SU-DHL-6 (cell line): ENCODE data around the gene KANK3.

Source experiments
- H2AFZ ChIP-seq: fragments of 200-600 bp; sonication (generic); 2 replicates; pipeline ENCODE4 v1.6.1; 2014; ENCODE audit warnings: low read depth, mild to moderate bottlenecking, moderate library complexity, mixed read lengths, antibody characterized with exemption, low read length; ENCODE audit not compliant: severe bottlenecking
- H3F3A ChIP-seq: fragments of 200-600 bp; shearing (Covaris generic); 2 replicates; pipeline ENCODE4 v1.6.0; 2016; ENCODE audit warnings: antibody characterized with exemption, mild to moderate bottlenecking; ENCODE audit not compliant: insufficient read depth
- H3K27ac ChIP-seq: fragments of 200-600 bp; sonication (generic); 2 replicates; pipeline ENCODE4 v1.5.1; 2016; ENCODE audit warnings: low read depth, mild to moderate bottlenecking, low read length, moderate library complexity, mixed read lengths
- H3K27me3 ChIP-seq: fragments of 200-600 bp; sonication (generic), shearing (Covaris generic); 2 replicates; pipeline ENCODE4 v1.6.0; 2014; ENCODE audit warnings: mild to moderate bottlenecking, low read length
- H3K36me3 ChIP-seq: fragments of 200-600 bp; sonication (generic); 2 replicates; pipeline ENCODE4 v1.6.1; 2014; ENCODE audit warnings: mild to moderate bottlenecking, low read length, mixed read lengths
- H3K4me2 ChIP-seq: fragments of 300-600, 200-600 bp; shearing (Covaris generic), sonication (generic); 2 replicates; pipeline ENCODE4 v1.6.0; 2014; ENCODE audit warnings: low read length, low read depth, mild to moderate bottlenecking; ENCODE audit not compliant: poor library complexity, severe bottlenecking
- H3K4me3 ChIP-seq: fragments of 200-600 bp; sonication (generic); 2 replicates; pipeline ENCODE4 v1.5.1; 2014; ENCODE audit warnings: antibody characterized with exemption, low read length, mild to moderate bottlenecking, mixed read lengths; ENCODE audit not compliant: insufficient read depth, poor library complexity, severe bottlenecking
- H3K79me2 ChIP-seq: fragments of 200-600 bp; sonication (generic); 2 replicates; pipeline ENCODE4 v1.6.1; 2014; ENCODE audit warnings: mild to moderate bottlenecking, low read length, moderate library complexity; ENCODE audit not compliant: insufficient read depth
- H3K9ac ChIP-seq: fragments of 200-600 bp; sonication (generic); 2 replicates; pipeline ENCODE4 v1.7.0; 2014; ENCODE audit warnings: mild to moderate bottlenecking, low read length
- H3K9me2 ChIP-seq: fragments of 200-600 bp; sonication (generic); replicated peaks from 2 replicates; pipeline ENCODE4 v1.6.1; 2014; ENCODE audit warnings: low read length; ENCODE audit not compliant: insufficient read depth
- H3K9me3 ChIP-seq: fragments of 200-600 bp; sonication (generic); 2 replicates; pipeline ENCODE4 v1.6.1; 2014; ENCODE audit warnings: low read length, mixed read lengths; ENCODE audit not compliant: insufficient read depth
- H4K20me1 ChIP-seq: fragments of 200-600 bp; sonication (generic); 2 replicates; pipeline ENCODE4 v1.6.1; 2014; ENCODE audit warnings: low read depth, mild to moderate bottlenecking, antibody characterized with exemption, low read length, moderate library complexity, mixed read lengths
- CTCF ChIP-seq: fragments of 200-600 bp; sonication (generic); IDR thresholded peaks from one replicate; pipeline ENCODE4 v1.5.1; 2017; ENCODE audit warnings: antibody characterized with exemption, mild to moderate bottlenecking, low read length, moderate library complexity; ENCODE audit not compliant: insufficient read depth, poor library complexity, severe bottlenecking
- EZH2phosphoT487 ChIP-seq: fragments of 200-600 bp; sonication (generic), shearing (Covaris generic); conservative IDR thresholded peaks from 2 replicates; pipeline ENCODE4 v1.6.1; 2018; ENCODE audit warnings: mild to moderate bottlenecking, antibody characterized with exemption, low read length, moderate library complexity, mixed read lengths

Gene KANK3

DNA sequence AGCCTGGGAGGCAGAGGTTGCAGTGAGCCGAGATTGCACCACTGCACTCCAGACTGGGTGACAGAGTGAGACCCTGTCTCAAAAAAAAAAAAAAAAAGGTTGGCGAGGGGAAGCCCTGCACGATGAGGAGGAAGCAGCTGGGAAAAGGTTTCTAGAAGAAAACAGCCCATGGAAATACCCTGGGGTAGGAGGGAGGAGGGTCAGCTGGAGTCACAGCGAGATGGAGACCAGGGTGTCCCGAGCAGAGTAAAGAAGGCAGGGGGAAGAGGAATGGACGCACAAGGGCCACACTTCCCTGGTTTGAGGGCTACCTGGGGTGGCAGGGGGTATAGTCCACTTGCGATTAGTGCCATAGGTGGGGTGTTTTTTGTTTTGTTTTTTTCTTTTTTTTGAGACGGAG lies 6.4 kb downstream of the KANK3 start:
- no peak overlapping the region for H2AFZ ChIP-seq
- no peak overlapping the region for H3K4me3 ChIP-seq
- H3K4me2 ChIP-seq = no peak overlapping the region

DNA sequence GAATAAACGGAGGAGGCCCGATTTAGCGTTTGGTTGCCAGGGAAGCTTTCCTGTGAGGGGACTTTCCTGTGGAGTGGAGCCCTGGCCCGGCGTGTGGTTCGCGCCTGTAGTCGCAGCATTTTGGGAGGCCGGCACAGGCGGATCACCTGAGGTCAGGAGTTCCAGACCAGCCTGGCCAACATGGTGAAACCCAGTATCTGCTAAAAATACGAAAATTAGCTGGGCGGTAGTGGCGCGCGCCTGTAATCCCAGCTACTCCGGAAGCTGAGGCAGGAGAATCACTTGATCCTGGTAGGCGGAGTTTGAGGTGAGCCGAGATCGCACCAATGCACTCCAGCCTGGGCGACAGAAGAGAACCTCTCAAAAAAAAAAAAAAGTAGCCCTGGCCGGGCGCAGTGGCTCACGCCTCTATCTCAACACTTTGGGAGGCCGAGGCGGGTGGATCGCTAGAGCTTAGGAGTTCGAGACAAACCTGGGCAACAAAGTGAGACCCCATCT lies 6.9 kb downstream of the KANK3 start:
- TF ChIP-seq EZH2phosphoT487 (no peak), CTCF (no peak)
- no peak overlapping the region for H3K4me3 ChIP-seq
- peak overlapping the region; percentile 51 for H3K4me2 ChIP-seq

More for the DNA sequence above, 6.4 kb downstream of the KANK3 start:
- no peaks in the 10 kb centered on the region for H3F3A ChIP-seq
- no peaks in the 10 kb centered on the region for H3K9me3 ChIP-seq
- H3K36me3 ChIP-seq = no peaks in the 10 kb centered on the region
- no peaks in the 10 kb centered on the region for H4K20me1 ChIP-seq
- no peak for TF ChIP-seq EZH2phosphoT487
- no peak for TF ChIP-seq CTCF
- H3K27me3 ChIP-seq = no peaks in the 10 kb centered on the region
- no peak overlapping the region for H3K9ac ChIP-seq
- no peaks in the 10 kb centered on the region for H3K9me2 ChIP-seq
- H3K27ac ChIP-seq = no peak overlapping the region
- no peaks in the 10 kb centered on the region for H3K79me2 ChIP-seq

DNA sequence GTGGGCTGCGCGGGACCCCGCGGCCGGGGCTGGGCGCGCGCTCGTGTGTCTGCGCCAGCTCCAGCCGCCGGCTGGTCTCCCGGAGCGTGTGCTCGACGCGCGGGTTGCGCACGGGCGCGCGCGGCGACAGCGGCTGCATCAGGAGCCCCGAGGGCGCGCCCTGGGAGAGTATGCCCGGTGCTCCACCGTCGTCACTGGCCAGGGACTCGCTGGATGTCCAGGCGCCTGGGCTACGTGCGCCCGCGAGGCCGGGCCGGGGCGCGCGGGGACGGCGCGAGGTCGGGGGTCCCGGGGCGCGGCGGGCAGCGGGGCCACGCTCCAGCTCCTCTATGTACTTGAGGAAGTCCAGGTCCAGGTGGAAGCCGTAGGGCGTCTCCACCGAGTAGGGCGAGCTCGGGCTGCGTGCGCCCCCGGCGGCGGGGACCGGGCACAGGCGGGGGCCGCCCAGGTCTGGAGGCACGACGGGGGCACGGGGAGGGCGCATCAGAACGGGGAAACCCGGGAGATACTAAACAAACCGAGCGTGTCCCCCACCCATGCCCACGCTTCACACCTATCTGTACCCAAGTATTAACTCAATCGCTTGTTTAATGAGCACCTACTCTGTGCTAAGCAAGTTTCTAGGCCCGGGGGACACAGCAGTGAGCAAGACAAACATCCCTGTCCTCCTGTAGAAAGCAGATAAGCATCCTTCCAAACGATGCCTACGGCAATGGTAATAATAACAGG lies 7.6 kb downstream of the KANK3 start:
- Histone ChIP-seq H3K36me3 (no peaks in the 10 kb centered on the region), H2AFZ (no peak overlapping the region), H3K4me3 (peak overlapping the region; percentile 35), H3K4me2 (peak overlapping the region; percentile 51), H3K79me2 (no peaks in the 10 kb centered on the region), H3K27me3 (no peaks in the 10 kb centered on the region), H4K20me1 (no peaks in the 10 kb centered on the region), H3F3A (no peaks in the 10 kb centered on the region), H3K27ac (no peak overlapping the region), H3K9me3 (no peaks in the 10 kb centered on the region), H3K9me2 (no peaks in the 10 kb centered on the region), H3K9ac (peak overlapping the region; percentile 32; the same call in 1 of the 2 replicates)
- TF ChIP-seq CTCF = no peak
- no peak for TF ChIP-seq EZH2phosphoT487

More for the DNA sequence above, 6.9 kb downstream of the KANK3 start:
- no peaks in the 10 kb centered on the region for H3K9me2 ChIP-seq
- H3K9me3 ChIP-seq = no peaks in the 10 kb centered on the region
- H4K20me1 ChIP-seq = no peaks in the 10 kb centered on the region
- no peak overlapping the region for H3K27ac ChIP-seq
- no peaks in the 10 kb centered on the region for H3F3A ChIP-seq
- no peaks in the 10 kb centered on the region for H3K36me3 ChIP-seq
- no peak overlapping the region for H3K9ac ChIP-seq
- H2AFZ ChIP-seq = no peak overlapping the region
- H3K27me3 ChIP-seq = no peaks in the 10 kb centered on the region
- H3K79me2 ChIP-seq = no peaks in the 10 kb centered on the region
